HEK293 (cell line): ENCODE data around the gene LIN52.

Experiments
- CTCF ChIP-seq: fragments of 450-650 bp; formaldehyde crosslinking; IDR thresholded peaks from 2 replicates; pipeline ENCODE4 v1.5.1; 2016; ENCODE audit warnings: missing biosample characterization, missing genetic modification characterization
- KLF16 ChIP-seq: fragments of 450-650 bp; formaldehyde crosslinking; IDR thresholded peaks from 2 replicates; pipeline ENCODE4 v1.5.1; 2017; ENCODE audit warnings: missing biosample characterization, missing genetic modification characterization
- ZBTB21 ChIP-seq: fragments of 450-650 bp; formaldehyde crosslinking; IDR thresholded peaks from 2 replicates; pipeline ENCODE4 v1.5.1; 2017; ENCODE audit warnings: missing biosample characterization, missing genetic modification characterization
- ZBTB26 ChIP-seq: fragments of 450-650 bp; formaldehyde crosslinking; optimal IDR thresholded peaks from 2 replicates; pipeline ENCODE3; 2016; ENCODE audit warnings: missing biosample characterization, mild to moderate bottlenecking, missing genetic modification characterization
- ZBTB44 ChIP-seq: fragments of 450-650 bp; IDR thresholded peaks from 2 replicates; pipeline ENCODE4 v1.5.1; 2018; ENCODE audit warnings: missing biosample characterization, mild to moderate bottlenecking, missing genetic modification characterization
- ZNF324 ChIP-seq: fragments of 450-650 bp; formaldehyde crosslinking; IDR thresholded peaks from 2 replicates; pipeline ENCODE4 v1.5.1; 2016; ENCODE audit warnings: missing biosample characterization, missing genetic modification characterization
- ZNF391 ChIP-seq: fragments of 450-650 bp; formaldehyde crosslinking; IDR thresholded peaks from 2 replicates; pipeline ENCODE4 v1.5.1; 2016; ENCODE audit warnings: low read depth, missing biosample characterization, missing genetic modification characterization, borderline replicate concordance
- ZNF549 ChIP-seq: fragments of 450-650 bp; IDR thresholded peaks from 2 replicates; pipeline ENCODE4 v1.5.1; 2018; ENCODE audit warnings: missing biosample characterization, missing genetic modification characterization, mild to moderate bottlenecking, inconsistent platforms, moderate library complexity
- ZNF654 ChIP-seq: fragments of 450-650 bp; formaldehyde crosslinking; IDR thresholded peaks from 2 replicates; pipeline ENCODE4 v1.5.1; 2016; ENCODE audit warnings: low read depth, missing biosample characterization, missing genetic modification characterization
- ZNF707 ChIP-seq: fragments of 450-650 bp; formaldehyde crosslinking; IDR thresholded peaks from 2 replicates; pipeline ENCODE4 v1.5.1; 2016; ENCODE audit warnings: missing biosample characterization, missing genetic modification characterization
- ZSCAN18 ChIP-seq: fragments of 450-650 bp; formaldehyde crosslinking; IDR thresholded peaks from 2 replicates; pipeline ENCODE4 v1.5.1; 2016; ENCODE audit warnings: missing biosample characterization, missing genetic modification characterization

- TF ChIP-seq ZNF549 (no peak), ZBTB21 (no peak), ZNF707 (tag by site-specific recombination) (no peak), CTCF (no peak), ZNF324 (no peak), KLF16 (tag by site-specific recombination) (no peak), ZSCAN18 (no peak), ZNF391 (tag by site-specific recombination) (no peak), ZBTB26 (tag by site-specific recombination) (no peak), ZNF654 (tag by site-specific recombination) (no peak), ZBTB44 (tag by site-specific recombination) (no peak)
These were observed 158.0 kb downstream of the LIN52 start for GRCh38 chr14:74242780-74243042.
